HG02970 (cell line): Measurements from ENCODE around the gene ZC3H12C.
"Not testable (repeated sequence)": the region's sequence is repeated elsewhere in the genome, so short reads cannot be mapped to it uniquely, and the experiment has no call there.

Source experiments
- ATAC-seq: cut with Tn5 transposase; IDR thresholded peaks from one replicate; pipeline ENCODE4 v1.9.1; 2021; ENCODE audit warnings: mild to moderate bottlenecking, moderate library complexity, moderate number of reproducible peaks; ENCODE audit not compliant: unreplicated experiment, low FRiP score

Gene ZC3H12C

DNA sequence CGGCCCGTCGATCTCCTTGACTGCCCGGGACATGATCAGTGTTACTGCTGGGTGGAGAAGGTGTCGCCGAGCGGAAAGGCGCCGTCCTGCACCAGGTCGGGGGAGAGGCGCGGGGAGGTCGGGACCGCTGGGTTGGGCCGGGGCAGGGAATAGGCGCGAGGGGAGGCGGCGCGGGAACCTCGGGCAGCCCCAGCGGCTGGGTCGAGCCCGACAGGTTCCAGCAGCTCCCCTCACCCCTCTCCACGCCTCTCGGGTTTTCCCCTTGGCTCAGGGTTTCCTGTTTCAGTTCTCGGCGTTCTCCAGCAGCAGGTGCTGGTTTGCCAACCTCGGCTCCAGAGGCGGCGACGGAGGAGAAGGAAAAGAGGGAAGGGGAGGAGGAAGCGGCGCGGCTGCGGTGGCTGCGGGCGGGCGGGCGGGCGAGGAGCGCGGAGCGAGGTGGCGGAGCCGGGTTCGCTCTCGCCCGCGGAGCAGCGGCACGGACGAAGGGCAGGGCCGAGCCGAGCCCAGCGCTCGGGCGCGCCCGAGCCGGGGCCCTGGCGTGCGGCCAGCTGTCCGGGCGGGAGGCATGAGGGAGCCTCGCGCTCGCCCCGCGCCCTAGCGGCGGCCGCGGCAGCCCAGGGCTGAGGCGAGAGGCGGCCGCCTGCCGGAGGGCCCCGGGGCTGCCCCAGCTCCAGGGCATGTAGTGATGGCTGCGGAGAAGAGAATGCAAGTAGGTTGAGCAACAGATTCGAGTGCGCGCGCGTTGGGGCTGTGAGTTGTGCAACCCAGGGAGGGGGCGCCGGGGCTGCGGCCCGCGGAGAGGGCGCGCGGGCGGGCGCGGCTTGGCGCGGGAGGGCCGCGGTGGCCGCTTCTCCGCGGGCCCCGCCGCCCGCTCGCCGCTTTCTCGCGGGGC lies at the start of gene ZC3H12C:
Gene ZC3H12C (plus strand): TSS at position 878 of the 892 bp plus-strand sequence. CDS start 20 bp downstream, outside the sequence.
- ATAC-seq = peak; percentile 63

DNA sequence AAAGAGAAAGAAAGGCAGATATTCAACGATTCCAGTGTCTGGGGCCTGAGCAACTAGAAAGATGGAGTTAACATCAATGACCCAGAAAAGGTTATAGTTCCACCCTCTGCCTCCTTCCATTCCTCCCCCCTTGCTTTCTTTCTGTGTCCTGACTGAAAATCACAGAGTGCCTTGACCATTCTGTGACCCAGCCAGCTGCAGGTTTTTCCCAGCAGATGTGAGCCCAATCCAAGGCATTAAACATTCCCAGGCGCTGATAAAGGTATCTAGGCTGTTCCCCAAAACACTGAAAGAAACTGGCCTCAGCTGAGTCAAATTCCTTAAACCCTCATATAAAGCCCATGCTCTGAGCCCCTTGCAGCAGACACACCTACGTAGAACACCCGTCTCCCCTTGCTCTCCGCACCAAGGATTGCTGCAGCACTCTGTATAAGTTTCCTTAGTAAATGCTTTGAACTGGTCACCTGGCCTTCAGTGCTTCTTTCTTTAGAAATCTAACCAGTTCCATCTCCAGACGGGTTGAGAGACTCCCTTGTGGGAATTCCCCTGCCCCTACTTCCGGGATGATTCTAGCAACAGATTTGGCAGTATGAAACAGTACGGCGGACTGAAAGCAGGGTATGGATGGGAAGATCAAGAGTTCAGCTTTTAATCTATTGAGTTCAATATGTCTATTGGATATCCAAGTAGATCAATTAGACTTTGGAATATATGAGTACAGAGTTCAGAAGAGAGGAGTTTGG lies 48.8 kb upstream of the ZC3H12C start:
- no peak for ATAC-seq

DNA sequence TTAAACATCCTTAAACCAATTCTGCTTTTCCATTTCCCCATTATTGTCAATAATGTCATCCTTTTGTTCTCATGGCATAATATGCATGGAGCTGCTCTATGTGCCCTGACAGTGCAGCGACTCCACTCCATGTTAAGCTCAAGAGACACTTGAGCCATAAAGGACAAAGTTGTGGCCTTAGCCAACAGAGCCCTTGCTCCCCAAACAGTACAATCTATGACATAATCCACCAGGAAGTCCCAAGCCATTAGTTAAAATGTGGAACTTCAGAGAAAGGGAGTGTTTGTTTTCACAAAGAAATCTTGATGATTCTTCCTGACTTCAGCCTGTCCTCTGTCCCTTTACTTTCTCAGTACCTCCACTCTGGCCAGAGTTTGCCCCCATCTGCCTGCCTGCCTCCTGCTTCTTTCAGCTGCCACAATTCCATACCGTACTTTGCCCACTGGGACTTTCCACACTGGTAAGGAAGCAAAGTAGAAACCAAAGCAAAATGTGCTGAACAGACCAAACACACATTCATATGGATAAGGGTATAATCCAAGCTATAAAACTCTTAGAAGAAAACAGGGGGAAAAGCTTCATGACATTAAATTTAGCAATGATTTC lies 46.3 kb upstream of the ZC3H12C start:
- ATAC-seq = no peak

DNA sequence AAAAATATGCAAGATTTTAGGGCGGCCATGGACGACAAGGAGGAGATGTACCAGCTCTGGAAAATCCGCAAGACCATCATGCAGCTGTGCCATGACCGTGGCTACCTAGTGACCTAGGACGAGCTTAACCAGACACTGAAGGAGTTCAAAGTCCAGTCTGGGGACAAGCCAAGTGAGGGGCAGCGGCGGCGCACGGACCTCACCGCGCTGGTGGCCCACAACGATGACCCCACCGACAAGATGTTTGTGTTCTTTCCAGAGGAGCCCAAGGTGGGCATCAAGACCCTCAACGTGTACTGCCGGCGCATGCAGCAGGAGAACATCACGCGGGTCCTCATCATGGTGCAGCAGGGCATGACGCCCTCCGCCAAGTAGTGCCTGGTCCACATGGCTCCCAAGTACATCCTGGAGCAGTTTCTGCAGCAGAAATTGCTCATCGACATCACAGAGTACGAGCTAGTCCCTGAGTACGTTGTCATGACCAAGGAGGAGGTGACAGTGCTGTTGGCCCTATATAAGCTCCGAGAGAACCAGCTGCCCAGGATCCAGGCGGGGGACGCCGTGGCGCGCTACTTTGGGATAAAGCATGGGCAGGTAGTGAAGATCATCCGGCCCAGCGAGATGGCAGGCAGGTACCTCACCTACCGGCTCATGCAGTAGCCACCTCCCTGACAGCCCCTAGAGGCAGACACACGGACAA lies 43.5 kb upstream of the ZC3H12C start:
- ATAC-seq = no peak

DNA sequence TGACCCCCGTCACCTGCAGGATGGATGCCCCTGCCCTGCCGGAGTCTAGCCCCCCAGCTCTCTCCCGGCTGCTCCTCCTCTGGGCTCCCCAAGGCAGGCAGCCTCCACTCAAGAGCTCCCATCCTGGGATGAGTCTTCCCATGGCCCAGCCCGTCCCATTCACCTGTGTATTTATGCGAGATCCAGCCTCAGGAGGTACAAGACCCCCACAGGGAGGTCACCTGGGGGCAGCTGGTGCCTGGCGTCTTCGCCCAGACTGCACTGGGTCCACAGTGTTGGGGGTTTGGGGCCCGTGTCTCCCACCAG lies 43.0 kb upstream of the ZC3H12C start:
- ATAC-seq = no peak

DNA sequence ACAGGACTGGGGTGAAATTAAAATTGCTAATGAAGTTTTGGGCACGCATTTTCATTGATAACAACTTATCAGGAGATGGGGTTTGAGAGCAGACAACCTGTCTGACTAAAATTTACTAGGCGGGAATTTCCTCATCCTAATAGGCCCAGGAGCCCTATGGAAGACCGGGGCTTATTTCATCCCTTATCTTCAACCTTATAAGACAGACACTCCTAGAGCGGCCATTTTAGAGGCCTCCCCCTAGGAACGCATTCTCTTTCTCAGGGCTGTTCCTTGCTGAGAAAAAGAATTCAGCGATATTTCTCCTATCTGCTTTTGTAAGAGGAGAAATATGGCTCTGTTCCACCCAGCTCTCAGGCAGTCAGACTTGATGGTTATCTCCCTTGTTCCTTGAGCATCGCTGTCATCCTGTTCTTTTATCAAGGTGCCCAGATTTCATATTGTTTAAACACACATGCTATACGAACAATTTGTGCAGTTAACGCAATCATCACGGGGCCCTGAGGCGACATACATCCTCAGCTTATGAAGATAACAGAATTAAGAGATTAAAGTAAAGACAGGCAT lies 39.3 kb upstream of the ZC3H12C start:
- ATAC-seq = no peak

DNA sequence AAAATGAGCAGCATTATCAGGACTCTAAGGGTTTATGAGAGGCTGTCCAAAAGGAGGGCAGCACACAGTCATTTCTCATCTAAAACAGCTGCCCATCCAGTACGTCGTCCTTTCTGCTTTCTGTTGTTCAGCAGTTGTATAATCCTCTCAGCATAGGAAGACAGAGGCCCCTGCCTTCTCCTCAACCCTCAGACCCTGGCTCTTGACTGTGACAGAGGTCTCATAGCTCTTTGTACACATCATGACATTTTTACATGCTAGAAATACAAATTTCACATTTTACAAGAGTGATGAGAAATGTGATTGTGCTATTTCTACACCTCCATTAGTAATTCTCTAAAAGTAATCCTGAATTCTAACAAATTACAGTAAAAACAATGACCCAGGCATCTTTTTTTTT lies 36.2 kb upstream of the ZC3H12C start:
- ATAC-seq = no peak

DNA sequence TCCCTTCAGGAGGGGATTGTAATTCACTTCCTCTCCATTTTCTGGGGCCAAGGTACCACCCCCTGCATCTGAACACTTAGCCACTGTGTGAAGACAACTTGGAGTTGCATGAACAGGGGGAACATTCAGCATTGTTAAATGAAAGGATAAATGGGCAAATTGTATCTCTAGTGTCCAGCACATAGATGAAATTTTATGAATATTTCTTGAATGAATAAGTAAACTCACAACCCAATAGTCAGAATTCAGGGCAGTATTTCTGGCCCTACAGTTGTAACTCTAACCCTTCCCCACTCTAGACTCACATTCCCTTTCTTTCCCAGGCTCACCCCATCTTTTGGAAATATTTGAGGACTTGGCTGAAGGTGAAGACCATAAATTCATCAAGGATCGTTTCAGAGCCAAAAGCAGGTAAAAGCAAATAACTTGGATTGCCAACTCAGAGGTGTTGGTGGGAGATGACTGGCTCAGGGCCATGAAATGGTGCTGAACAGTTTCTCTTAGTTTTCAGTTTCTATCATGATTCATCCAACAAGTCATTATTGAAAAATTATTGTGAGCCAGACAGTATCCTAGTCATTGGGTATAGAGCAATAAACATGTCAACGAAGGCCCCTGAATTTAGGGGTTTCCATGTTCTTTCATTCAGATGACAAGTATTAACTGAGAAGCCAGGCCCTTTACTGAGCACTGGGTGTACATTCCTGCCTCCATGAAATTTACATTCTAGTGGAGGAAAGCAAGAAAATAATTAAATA lies 33.3 kb upstream of the ZC3H12C start:
- ATAC-seq = no peak

DNA sequence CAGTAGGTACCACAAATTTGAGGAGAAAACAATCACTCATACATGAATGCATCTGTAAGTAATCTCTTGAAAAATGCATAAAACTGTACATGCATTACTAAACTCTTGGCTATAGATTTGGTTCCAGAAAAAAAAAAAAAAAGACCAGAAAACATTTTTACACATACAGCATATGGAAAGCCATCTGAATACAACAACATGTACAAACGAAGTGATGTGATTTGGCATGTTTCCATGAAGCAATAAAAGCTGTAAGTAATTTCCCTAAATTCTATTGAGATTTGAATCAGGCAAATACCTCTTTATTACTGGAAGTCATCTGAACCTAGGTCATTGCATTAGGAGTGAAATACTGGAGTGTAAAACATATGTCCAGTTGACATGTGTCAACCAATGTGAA lies 31.9 kb upstream of the ZC3H12C start:
- no peak for ATAC-seq

DNA sequence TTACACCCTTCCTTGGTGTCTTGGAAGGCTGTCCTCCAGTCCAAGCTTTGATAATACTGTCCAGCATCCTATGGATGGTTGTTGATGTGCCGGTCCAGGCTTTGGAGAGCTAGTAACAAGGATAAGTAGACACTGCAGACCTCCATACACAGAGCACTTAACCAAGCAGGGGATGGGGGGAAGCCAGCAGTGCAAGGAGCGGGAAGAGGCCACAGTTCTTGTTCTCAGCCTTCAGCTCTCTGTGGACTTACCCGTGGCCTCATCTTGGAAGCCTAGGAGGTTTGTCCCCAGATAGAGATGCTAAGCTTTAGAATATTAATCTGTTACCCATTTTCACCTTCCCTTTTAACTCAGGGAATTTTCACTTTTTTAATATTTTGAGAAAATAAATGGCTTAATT lies 30.9 kb upstream of the ZC3H12C start:
- ATAC-seq = no peak

DNA sequence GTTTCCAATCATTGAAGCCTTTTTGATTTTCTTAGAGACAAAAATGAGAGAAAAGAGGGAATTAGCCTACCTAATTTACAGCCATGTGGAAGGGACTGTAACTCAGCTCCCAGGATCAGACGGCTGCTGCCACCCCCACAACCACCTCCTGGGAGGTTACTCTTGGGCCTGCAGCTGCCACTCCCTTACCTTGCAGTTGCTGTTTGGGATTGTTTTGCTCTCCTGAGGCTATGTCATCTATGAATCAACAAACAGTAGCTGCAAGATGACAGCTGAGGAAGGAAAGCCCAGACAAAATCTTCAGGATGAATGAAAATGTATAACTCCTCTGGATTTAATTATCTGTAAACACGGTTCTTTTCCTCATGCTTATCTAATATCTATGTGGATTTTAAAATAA lies 28.0 kb upstream of the ZC3H12C start:
- no peak for ATAC-seq

DNA sequence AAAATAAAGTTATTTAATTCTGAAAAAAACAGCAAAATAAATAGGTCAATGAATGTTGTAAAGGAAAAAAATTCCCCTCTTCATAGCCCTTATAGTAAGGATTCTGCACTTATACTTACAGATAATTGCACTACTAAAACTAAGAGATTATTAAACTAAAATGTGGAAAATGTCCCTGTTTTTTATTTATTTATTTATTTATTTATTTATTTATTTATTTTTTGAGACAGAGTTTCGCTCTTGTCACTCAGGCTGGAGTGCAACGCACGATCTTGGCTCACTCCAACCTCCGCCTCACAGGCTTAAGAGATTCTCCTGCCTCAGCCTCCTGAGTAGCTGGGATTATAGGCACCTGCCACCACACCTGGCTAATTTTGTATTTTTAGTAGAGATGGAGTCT lies 25.2 kb upstream of the ZC3H12C start:
- ATAC-seq = not testable (repeated sequence)

DNA sequence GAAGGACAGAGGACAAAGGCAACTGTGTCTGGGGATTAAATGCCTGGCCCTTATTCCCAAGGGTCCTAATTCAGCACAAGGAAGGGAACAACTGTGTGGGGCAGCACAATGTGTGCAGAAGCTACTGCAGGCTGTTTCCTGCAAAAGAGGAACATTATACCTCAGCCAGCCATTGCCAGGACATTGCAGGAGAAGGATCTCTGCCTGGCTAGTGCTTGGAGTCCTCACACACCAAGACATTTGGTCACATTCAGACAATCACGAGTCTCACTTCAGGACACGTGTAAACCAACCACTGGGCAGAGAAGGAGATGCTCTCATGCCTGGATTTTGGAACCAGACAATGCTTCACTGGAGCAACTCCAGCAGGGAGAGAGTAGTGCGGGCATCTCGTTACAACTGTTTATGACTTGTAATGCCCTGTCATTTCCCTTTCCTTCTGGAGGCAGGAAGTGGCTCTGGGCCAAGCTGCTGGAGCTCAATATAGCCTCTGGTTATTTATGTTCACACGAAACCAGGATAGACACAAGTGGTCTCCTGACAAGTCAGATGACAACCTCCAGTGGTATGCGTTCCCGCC lies 23.9 kb upstream of the ZC3H12C start:
- no peak for ATAC-seq

DNA sequence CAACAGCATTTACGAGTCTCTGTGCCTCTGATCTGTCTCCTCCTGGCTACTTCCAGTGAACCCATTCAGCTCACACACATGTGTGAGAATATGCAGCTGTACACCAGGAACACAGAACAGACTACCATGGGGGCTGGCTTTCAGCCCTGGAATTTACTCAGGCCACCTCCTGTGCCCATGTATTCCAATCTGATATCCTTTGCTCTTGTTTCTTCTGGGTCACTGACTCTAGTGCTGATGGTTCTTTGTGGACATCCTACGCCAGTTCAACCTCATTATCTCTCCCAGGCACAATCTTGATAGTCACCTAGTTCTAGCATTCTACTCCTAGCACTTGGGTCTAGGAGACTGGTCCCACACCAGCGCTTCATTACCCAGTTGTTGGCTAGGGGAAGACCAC lies 23.0 kb upstream of the ZC3H12C start:
- no peak for ATAC-seq

DNA sequence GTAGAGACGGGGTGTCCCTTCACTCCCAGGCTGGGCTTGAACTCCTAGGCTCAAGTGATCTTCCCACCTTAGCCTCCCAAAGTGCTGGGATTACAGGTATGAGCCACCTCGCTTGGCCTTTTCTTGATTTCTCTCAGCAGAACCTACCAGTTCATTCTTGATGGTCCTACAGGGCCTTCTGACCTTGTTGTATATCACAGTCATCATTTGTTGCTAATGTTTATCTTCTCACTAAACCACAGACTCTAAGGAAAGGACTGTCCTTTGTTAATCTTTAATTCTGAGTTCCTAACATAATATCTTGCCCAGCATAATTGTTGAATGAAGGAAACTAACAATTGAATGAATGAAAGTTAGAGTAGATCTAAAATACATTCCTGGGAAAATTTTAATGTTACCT lies 22.0 kb upstream of the ZC3H12C start:
- ATAC-seq = no peak

DNA sequence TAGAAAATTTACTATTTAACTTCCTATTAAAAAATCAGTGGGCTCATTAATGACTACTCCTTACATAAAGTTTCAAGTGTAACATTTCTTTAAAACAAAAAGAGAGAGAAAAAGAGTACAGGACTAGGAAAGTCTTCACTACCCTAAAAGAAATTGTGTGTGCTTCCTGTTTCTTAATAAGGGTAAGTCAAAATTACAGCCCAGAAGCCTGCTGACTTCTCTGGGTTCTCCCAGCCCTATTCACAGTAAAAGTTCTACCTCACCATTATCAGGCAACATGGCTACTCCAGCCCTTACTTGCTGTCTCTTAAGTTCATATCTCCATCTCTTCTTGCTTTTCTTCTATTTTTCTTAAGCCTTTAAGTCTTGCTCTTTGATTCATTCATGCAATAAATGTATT lies 20.3 kb upstream of the ZC3H12C start:
- ATAC-seq = no peak

DNA sequence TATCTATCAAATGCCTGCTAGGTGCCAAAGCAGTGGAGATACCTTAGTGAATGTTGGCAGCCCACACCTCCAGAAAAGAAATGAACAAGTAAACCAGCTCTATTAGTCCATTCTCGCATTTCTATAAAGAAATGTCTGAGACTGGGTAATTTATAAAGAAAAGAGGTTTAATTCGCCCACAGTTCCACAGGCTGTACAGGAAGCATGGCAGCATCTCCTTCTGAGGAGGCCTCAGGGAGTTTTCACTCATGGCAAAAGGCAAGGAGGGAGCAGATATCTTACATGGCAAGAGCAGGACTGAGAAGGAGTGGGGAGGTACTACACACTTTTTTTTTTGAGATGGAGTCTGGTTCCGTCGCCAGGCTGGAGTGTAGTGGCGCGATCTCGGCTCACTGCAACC lies 18.7 kb upstream of the ZC3H12C start:
- no peak for ATAC-seq

DNA sequence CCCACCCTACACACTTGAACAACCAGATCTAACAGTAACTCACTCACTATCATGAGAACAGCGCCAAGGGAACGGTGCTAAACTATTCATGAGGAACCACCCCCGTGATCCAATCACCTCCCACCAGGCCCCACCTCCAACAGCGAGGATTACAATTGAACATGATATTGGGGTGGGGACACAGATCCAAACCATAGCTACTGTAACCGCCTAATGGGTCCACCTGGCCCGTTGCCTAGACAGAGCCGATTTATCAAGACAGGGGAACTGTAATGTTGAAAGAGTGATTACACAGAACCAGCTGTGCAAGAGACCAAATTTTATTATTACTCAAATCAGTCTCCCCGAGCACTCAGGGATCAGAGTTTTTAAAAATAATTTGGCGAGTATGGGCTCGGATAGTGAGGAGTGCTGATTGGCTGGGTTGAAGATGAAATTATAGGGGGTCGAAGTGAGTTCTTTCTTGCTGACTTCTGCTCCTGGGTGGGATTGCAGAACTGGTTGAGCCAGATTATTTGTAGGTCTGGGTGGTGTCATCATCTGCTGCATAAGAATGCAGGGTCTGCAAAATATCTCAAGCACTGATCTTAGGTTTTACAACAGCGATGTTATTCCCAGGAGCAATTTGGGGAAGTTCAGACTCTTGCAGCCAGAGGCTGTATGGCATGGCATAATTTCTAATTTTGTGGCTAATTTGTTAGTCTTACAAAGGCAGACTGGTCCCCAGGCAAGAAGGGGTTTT lies 17.9 kb upstream of the ZC3H12C start:
- ATAC-seq = no peak

DNA sequence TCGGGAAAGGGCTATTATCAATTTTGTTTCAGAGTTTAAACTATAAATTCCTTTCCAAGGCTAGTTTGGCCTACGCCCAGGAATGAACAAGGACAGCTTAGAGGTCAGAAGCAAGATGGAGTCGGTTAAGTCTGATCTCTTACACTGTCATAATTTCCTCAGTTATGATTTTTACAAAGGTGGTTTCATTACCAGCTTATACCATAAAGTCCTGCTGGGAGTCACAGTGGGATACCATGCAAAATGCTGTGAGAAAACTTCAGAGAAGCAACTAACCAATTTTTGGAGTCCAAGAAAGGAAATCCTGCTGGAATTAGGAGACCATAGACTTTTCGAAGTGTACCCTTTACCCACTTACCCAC lies 17.4 kb upstream of the ZC3H12C start:
- ATAC-seq = no peak
